ENCODE data around the gene TSGA10. TPM values are rescaled to one million over a fixed set of nuclear protein-coding genes. Genes with fewer than 3 reads are reported as not detected.

The TSGA10 gene
- total and polyA plus RNA-seq, 4 donors: 3.8 to 37.3 (median 9.1) TPM

GRCh38 chr2:99086385-99086784 lies 68.4 kb downstream of the TSGA10 start:
- TF ChIP-seq, protein P1, sequence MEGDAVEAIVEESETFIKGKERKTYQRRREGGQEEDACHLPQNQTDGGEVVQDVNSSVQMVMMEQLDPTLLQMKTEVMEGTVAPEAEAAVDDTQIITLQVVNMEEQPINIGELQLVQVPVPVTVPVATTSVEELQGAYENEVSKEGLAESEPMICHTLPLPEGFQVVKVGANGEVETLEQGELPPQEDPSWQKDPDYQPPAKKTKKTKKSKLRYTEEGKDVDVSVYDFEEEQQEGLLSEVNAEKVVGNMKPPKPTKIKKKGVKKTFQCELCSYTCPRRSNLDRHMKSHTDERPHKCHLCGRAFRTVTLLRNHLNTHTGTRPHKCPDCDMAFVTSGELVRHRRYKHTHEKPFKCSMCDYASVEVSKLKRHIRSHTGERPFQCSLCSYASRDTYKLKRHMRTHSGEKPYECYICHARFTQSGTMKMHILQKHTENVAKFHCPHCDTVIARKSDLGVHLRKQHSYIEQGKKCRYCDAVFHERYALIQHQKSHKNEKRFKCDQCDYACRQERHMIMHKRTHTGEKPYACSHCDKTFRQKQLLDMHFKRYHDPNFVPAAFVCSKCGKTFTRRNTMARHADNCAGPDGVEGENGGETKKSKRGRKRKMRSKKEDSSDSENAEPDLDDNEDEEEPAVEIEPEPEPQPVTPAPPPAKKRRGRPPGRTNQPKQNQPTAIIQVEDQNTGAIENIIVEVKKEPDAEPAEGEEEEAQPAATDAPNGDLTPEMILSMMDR (IDR thresholded peaks at IDR 0.05; ENCODE audit: control extremely low read depth, extremely low read depth): no peak
- ATAC-seq (ENCODE audit: insufficient read depth, low FRiP score): no peak
- no peaks in the 10 kb centered on the region for H3K36me3 ChIP-seq (ENCODE audit: control insufficient read depth in 4 of 4, insufficient read depth in 4 of 4, low read length in 4 of 4)

GRCh38 chr2:99085421-99085820 lies 69.3 kb downstream of the TSGA10 start:
- Histone ChIP-seq H3K9me3 (ENCODE audit: control insufficient read depth in 4 of 4, insufficient read depth in 3 of 4, low read length in 3 of 4) (peaks cover 0 to 1% (median 0%) of the 10 kb centered on the region in 4 donors), H3K27ac (ENCODE audit: low read depth in 1 of 2, low read length in 1 of 2) (no peak overlapping the region), H3K9ac (ENCODE audit: insufficient read depth in 1 of 2, low read length in 2 of 2) (no peak overlapping the region), H3K36me3 (ENCODE audit: control insufficient read depth in 4 of 4, insufficient read depth in 4 of 4, low read length in 4 of 4) (no peaks in the 10 kb centered on the region), H3K27me3 (ENCODE audit: control insufficient read depth in 3 of 3, insufficient read depth in 3 of 3, low read length in 2 of 3) (peaks cover 0 to 16% (median 14%) of the 10 kb centered on the region in 3 donors), H3K4me1 (ENCODE audit: control insufficient read depth in 5 of 5, insufficient read depth in 5 of 5, low read length in 5 of 5) (no peaks in the 10 kb centered on the region), H3K4me3 (no peak overlapping the region)
- DNase-seq (peak in 1 of 3 donors; percentile 9), ATAC-seq (ENCODE audit: insufficient read depth, low FRiP score) (no peak)
- TF ChIP-seq, protein P1 (IDR thresholded peaks at IDR 0.05; ENCODE audit: control extremely low read depth, extremely low read depth): no peak
- WGBS, 2 donors: 78 to 84% methylated on average over 2 of the region's 2 CpGs

More at GRCh38 chr2:99086385-99086784, 68.4 kb downstream of the TSGA10 start:
- 38 to 67% methylated on average over 1 of the region's 1 CpG for WGBS, 2 donors
- Histone ChIP-seq H3K27me3 (ENCODE audit: control insufficient read depth in 3 of 3, insufficient read depth in 3 of 3, low read length in 2 of 3) (peaks cover 0 to 14% (median 9%) of the 10 kb centered on the region in 3 donors), H3K9me3 (ENCODE audit: control insufficient read depth in 4 of 4, insufficient read depth in 3 of 4, low read length in 3 of 4) (peaks cover 0 to 1% (median 0%) of the 10 kb centered on the region in 4 donors), H3K4me1 (ENCODE audit: control insufficient read depth in 5 of 5, insufficient read depth in 5 of 5, low read length in 5 of 5) (no peaks in the 10 kb centered on the region), H3K4me3 (no peak overlapping the region), H3K9ac (ENCODE audit: insufficient read depth in 1 of 2, low read length in 2 of 2) (no peak overlapping the region), H3K27ac (ENCODE audit: low read depth in 1 of 2, low read length in 1 of 2) (no peak overlapping the region)
- no peak for DNase-seq

- no peak overlapping the region for H3K27ac ChIP-seq (ENCODE audit: low read depth in 1 of 2, low read length in 1 of 2)
- ATAC-seq (ENCODE audit: insufficient read depth, low FRiP score): no peak
- WGBS, 2 donors: 75 to 76% methylated on average over 4 of the region's 4 CpGs
These were observed 70.5 kb downstream of the TSGA10 start for GRCh38 chr2:99084256-99084655.

More at GRCh38 chr2:99084256-99084655, 70.5 kb downstream of the TSGA10 start:
- Histone ChIP-seq H3K27me3 (ENCODE audit: control insufficient read depth in 3 of 3, insufficient read depth in 3 of 3, low read length in 2 of 3) (peaks cover 0 to 16% (median 14%) of the 10 kb centered on the region in 3 donors), H3K9ac (ENCODE audit: insufficient read depth in 1 of 2, low read length in 2 of 2) (no peak overlapping the region), H3K4me1 (ENCODE audit: control insufficient read depth in 5 of 5, insufficient read depth in 5 of 5, low read length in 5 of 5) (no peaks in the 10 kb centered on the region), H3K4me3 (no peak overlapping the region), H3K36me3 (ENCODE audit: control insufficient read depth in 4 of 4, insufficient read depth in 4 of 4, low read length in 4 of 4) (no peaks in the 10 kb centered on the region), H3K9me3 (ENCODE audit: control insufficient read depth in 4 of 4, insufficient read depth in 3 of 4, low read length in 3 of 4) (no peaks in the 10 kb centered on the region)
- DNase-seq: no peak
- TF ChIP-seq, protein P1 (IDR thresholded peaks at IDR 0.05; ENCODE audit: control extremely low read depth, extremely low read depth): no peak
